ENCODE results near the gene MRPS6. TPM values are rescaled to one million over a fixed set of nuclear protein-coding genes. Genes with fewer than 3 reads are reported as not detected.

MRPS6 gene
- total RNA-seq, 1 experiment from 2014 or later, result 55.1 TPM

DNA sequence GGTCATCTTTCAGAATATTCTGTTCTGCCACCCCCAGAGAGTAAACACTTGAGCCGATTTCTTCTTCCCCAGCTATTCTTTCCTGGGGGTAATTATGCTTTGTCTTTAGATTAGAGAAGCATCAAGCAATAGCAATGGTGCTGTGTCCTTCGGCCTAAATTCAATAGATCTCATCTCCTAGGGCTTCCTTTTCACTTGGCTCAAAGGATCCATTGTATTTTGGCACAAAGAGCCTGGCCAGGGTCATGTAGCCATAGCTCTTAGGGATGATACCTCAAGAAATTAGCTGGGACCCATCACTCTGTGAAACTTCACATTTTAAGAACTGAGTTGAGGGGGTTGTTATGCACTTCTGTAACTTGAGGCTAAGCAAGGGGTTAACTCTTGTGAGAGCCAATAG, 27.0 kb downstream of the MRPS6 start:
- BruUV-seq (replicated peaks), result no TSS peak
- CTCF ChIA-PET, result interaction anchor here (0.6 kb wide), 1 partner anchor 35 kb away, joined by 3 read pairs; no protein-coding TSS in a partner anchor
- POLR2A ChIA-PET, result no interaction called here

GRCh38 chr21:34100790-34101189, 27.4 kb downstream of the MRPS6 start:
- H3K79me2 ChIP-seq (ENCODE audit: insufficient read depth, low read length), result peaks cover 100% of the 10 kb centered on the region
- POLR2A ChIA-PET, result no interaction called here
- peaks cover 0 to under 1% of the 10 kb centered on the region in 2 experiments; a peak in 1 of 4 replicates for H3K36me3 ChIP-seq (ENCODE audit: control insufficient read depth in 1 of 2, insufficient read depth in 2 of 2, low read length in 2 of 2)

More for the DNA sequence above, 27.0 kb downstream of the MRPS6 start:
- ATAC-seq, result no peak
- Histone ChIP-seq H3K4me1 (ENCODE audit: control insufficient read depth in 1 of 2, insufficient read depth in 2 of 2, low read length in 2 of 2) (no peaks in the 10 kb centered on the region), H3K36me3 (ENCODE audit: control insufficient read depth in 1 of 2, insufficient read depth in 2 of 2, low read length in 2 of 2) (peaks cover 0 to 3% of the 10 kb centered on the region in 2 experiments; a peak in 1 of 4 replicates), H3K4me2 (ENCODE audit: low read length) (no peak overlapping the region), H4K20me1 (ENCODE audit: insufficient read depth) (peaks cover 7% of the 10 kb centered on the region; the same call in 1 of the 2 replicates), H3K27me3 (ENCODE audit: insufficient read depth, low read length) (no peaks in the 10 kb centered on the region), H3K9me3 (ENCODE audit: control insufficient read depth in 1 of 2, insufficient read depth in 1 of 2, low read depth in 1 of 2, low read length in 2 of 2) (no peaks in the 10 kb centered on the region), H3K79me2 (ENCODE audit: insufficient read depth, low read length) (peaks cover 100% of the 10 kb centered on the region), H3K9ac (ENCODE audit: low read length) (no peak overlapping the region), H3K27ac (ENCODE audit: low read depth, low read length) (no peak overlapping the region), H2AFZ (ENCODE audit: low read depth, low read length, poor library complexity, severe bottlenecking) (no peak overlapping the region), H3K9me2 (ENCODE audit: insufficient read depth) (no peaks in the 10 kb centered on the region), H3K4me3 (replicated peaks in 1 of 2; ENCODE audit: low read depth in 1 of 2, low read length in 2 of 2) (no peak overlapping the region)
- RAD21 ChIA-PET (ENCODE audit: low non-redundant PET in 1 of 2, low total read pairs in 2 of 2, uncharacterized antibody in 2 of 2, unreplicated experiment in 2 of 2), result no interaction called here
- DNase-seq (ENCODE audit: low read depth, low spot score), result no peak
- intact Hi-C loops (cut with micrococcal nuclease), result no loop called here
- no peak for TF ChIP-seq YY1 (IDR thresholded peaks at IDR 0.05; ENCODE audit: extremely low read depth, insufficient replicate concordance, low read depth, low read length)
- TF ChIP-seq, protein P1, sequence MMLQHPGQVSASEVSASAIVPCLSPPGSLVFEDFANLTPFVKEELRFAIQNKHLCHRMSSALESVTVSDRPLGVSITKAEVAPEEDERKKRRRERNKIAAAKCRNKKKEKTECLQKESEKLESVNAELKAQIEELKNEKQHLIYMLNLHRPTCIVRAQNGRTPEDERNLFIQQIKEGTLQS (IDR thresholded peaks at IDR 0.05), result no peak
- no peak for TF ChIP-seq ZFX (IDR thresholded peaks at IDR 0.05)
- no peak for TF ChIP-seq ELF1 (IDR thresholded peaks at IDR 0.05; ENCODE audit: borderline replicate concordance, low read depth)

More at GRCh38 chr21:34100790-34101189, 27.4 kb downstream of the MRPS6 start:
- H3K9me3 ChIP-seq (ENCODE audit: control insufficient read depth in 1 of 2, insufficient read depth in 1 of 2, low read depth in 1 of 2, low read length in 2 of 2), result no peaks in the 10 kb centered on the region
- H3K4me1 ChIP-seq (ENCODE audit: control insufficient read depth in 1 of 2, insufficient read depth in 2 of 2, low read length in 2 of 2), result no peaks in the 10 kb centered on the region
- H3K4me3 ChIP-seq (replicated peaks in 1 of 2; ENCODE audit: low read depth in 1 of 2, low read length in 2 of 2), result no peak overlapping the region
- BruUV-seq (replicated peaks), result no TSS peak
- H4K20me1 ChIP-seq (ENCODE audit: insufficient read depth), result peaks cover 7% of the 10 kb centered on the region; the same call in 1 of the 2 replicates
- H3K9me2 ChIP-seq (ENCODE audit: insufficient read depth), result no peaks in the 10 kb centered on the region
- RAD21 ChIA-PET (ENCODE audit: low non-redundant PET in 1 of 2, low total read pairs in 2 of 2, uncharacterized antibody in 2 of 2, unreplicated experiment in 2 of 2), result no interaction called here
- ATAC-seq, result no peak
- no peak overlapping the region for H3K4me2 ChIP-seq (ENCODE audit: low read length)
- intact Hi-C loops (cut with micrococcal nuclease), result no loop called here
- TF ChIP-seq EGR1 (IDR thresholded peaks at IDR 0.05; ENCODE audit: low read depth) (no peak), SP1 (IDR thresholded peaks at IDR 0.05; ENCODE audit: low read depth) (no peak), JUND (IDR thresholded peaks at IDR 0.05) (no peak), TCF7L2 (IDR thresholded peaks at IDR 0.05; ENCODE audit: borderline replicate concordance, extremely low read depth, insufficient read depth, insufficient read length) (no peak), REST (IDR thresholded peaks at IDR 0.05; ENCODE audit: low read depth) (no peak), ZFX (IDR thresholded peaks at IDR 0.05) (no peak), YY1 (IDR thresholded peaks at IDR 0.05; ENCODE audit: extremely low read depth, insufficient replicate concordance, low read depth, low read length) (no peak), ELF1 (IDR thresholded peaks at IDR 0.05; ENCODE audit: borderline replicate concordance, low read depth) (no peak)
- TF ChIP-seq, protein P2, sequence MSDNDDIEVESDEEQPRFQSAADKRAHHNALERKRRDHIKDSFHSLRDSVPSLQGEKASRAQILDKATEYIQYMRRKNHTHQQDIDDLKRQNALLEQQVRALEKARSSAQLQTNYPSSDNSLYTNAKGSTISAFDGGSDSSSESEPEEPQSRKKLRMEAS (IDR thresholded peaks at IDR 0.05), result no peak
- TF ChIP-seq, protein P1 (IDR thresholded peaks at IDR 0.05), result no peak
- no peak overlapping the region for H2AFZ ChIP-seq (ENCODE audit: low read depth, low read length, poor library complexity, severe bottlenecking)
- CTCF ChIA-PET, result interaction anchor here (0.6 kb wide), 1 partner anchor 35 kb away, joined by 3 read pairs; no protein-coding TSS in a partner anchor
- no peak for DNase-seq (ENCODE audit: low read depth, low spot score)
- H3K27ac ChIP-seq (ENCODE audit: low read depth, low read length), result no peak overlapping the region
- no peak overlapping the region for H3K9ac ChIP-seq (ENCODE audit: low read length)
- no peaks in the 10 kb centered on the region for H3K27me3 ChIP-seq (ENCODE audit: insufficient read depth, low read length)
